Naive thymus-derived CD8-positive, alpha-beta T cell (primary cell): Measurements from ENCODE around the gene SLC25A12. TPM values are rescaled to one million over a fixed set of nuclear protein-coding genes. Genes with fewer than 3 reads are reported as not detected.
"Not testable (repeated sequence)": the region's sequence is repeated elsewhere in the genome, so short reads cannot be mapped to it uniquely, and the experiment has no call there.

Source experiments
- ATAC-seq, 2 donors: fragments of 150-1000 bp; cut with Tn5 transposase in 1 of 2; sonication (Bioruptor Pico), chemical (Tn5 transposase) in 1 of 2; 1 replicate in 1 of 2; 2 replicates in 1 of 2; pipeline ENCODE4 v1.10.0; 2021; ENCODE audit warnings: mild to moderate bottlenecking in 2 of 2, moderate library complexity in 2 of 2
- POLR2A ChIA-PET: fragments of 350-600 bp; sonication (Branson Sonifier 250); formaldehyde crosslinking; loops from one replicate; lab custom pipeline; 2021; ENCODE audit warnings: antibody characterized with exemption; lab: Charles Lee
- DNase-seq, 10 donors: peaks; one replicate each; pipeline versions ENCODE4 v3.0.0 to v3.0.0-alpha.2; 2020 to 2022
- H3K27ac Mint-ChIP-seq, 10 donors: one replicate each; pipeline ENCODE4 v1.8.0; 2020 to 2022; ENCODE audit warnings: mild to moderate bottlenecking in 10 of 10, mixed read lengths in 10 of 10, moderate library complexity in 4 of 10, inconsistent platforms in 1 of 10
- H3K27me3 Mint-ChIP-seq, 5 donors: one replicate each; pipeline ENCODE4 v1.8.0; 2021 to 2022; ENCODE audit warnings: mixed read lengths in 5 of 5
- H3K36me3 Mint-ChIP-seq, 3 donors: one replicate each; pipeline ENCODE4 v1.8.0; 2020 to 2022; ENCODE audit warnings: mixed read lengths in 3 of 3, mild to moderate bottlenecking in 2 of 3, inconsistent platforms in 1 of 3
- H3K4me1 Mint-ChIP-seq, 4 donors: one replicate each; pipeline ENCODE4 v1.8.0; 2021 to 2022; ENCODE audit warnings: mixed read lengths in 4 of 4
- H3K4me3 Mint-ChIP-seq, 10 donors: one replicate each; pipeline ENCODE4 v1.8.0; 2020 to 2022; ENCODE audit warnings: mild to moderate bottlenecking in 10 of 10, mixed read lengths in 10 of 10, moderate library complexity in 6 of 10, inconsistent platforms in 1 of 10
- H3K9me3 Mint-ChIP-seq, 9 donors: one replicate each; pipeline ENCODE4 v1.8.0; 2020 to 2022; ENCODE audit warnings: mixed read lengths in 9 of 9, mild to moderate bottlenecking in 3 of 9, inconsistent platforms in 1 of 9, moderate library complexity in 1 of 9
- polyA plus RNA-seq, 3 donors: library from polyadenylated mRNA; unstranded; fragments of 300-500 nt; fragmentation: Illumina TruSeq; gene quantifications; one replicate each; pipeline ENCODE4 v1.2.3, GENCODE V29; 2021
- total RNA-seq, 8 experiments: library from RNA in 2 of 8; stranded (reverse) in 2 of 8; gene quantifications; one replicate each; pipeline ENCODE4 v1.2.3 and lab custom pipeline; 2021 to 2026

Gene SLC25A12
- total and polyA plus RNA-seq, 5 experiments from 2014 or later: 7.9 to 16.6 (median 13.5) TPM

GRCh38 chr2:171793691-171794678 is 100.1 kb downstream of the SLC25A12 start:
- Mint-ChIP-seq H3K9me3 (no peaks in the 10 kb centered on the region), H3K36me3 (peaks cover 0 to 52% (median 25%) of the 10 kb centered on the region in 3 donors), H3K27me3 (no peaks in the 10 kb centered on the region), H3K4me1 (peaks cover 3 to 10% (median 5%) of the 10 kb centered on the region in 4 donors), H3K4me3 (no peak overlapping the region), H3K27ac (peak overlapping the region in 6 of 10 donors; percentile 14 to 73 (median 48))
- DNase-seq (no peak), ATAC-seq (no peak)
- POLR2A ChIA-PET: interaction anchor here (0.6 kb wide), 1 partner anchor 1619 kb away, joined by 3 read pairs; no protein-coding TSS in a partner anchor

GRCh38 chr2:171792886-171793580 is 101.0 kb downstream of the SLC25A12 start:
- peaks cover 3 to 7% (median 5%) of the 10 kb centered on the region in 4 donors for H3K4me1 Mint-ChIP-seq
- no peak overlapping the region for H3K4me3 Mint-ChIP-seq
- H3K27me3 Mint-ChIP-seq: no peaks in the 10 kb centered on the region
- POLR2A ChIA-PET: interaction anchor here (0.6 kb wide), 1 partner anchor 1620 kb away, joined by 3 read pairs; no protein-coding TSS in a partner anchor
- H3K9me3 Mint-ChIP-seq: no peaks in the 10 kb centered on the region
- DNase-seq (no peak), ATAC-seq (no peak)
- peak overlapping the region in 4 of 10 donors; percentile 14 to 38 (median 28) for H3K27ac Mint-ChIP-seq
- H3K36me3 Mint-ChIP-seq: peaks cover 0 to 58% (median 25%) of the 10 kb centered on the region in 3 donors

GRCh38 chr2:171792157-171792556 is 101.9 kb downstream of the SLC25A12 start:
- H3K27me3 Mint-ChIP-seq: no peaks in the 10 kb centered on the region
- H3K9me3 Mint-ChIP-seq: no peaks in the 10 kb centered on the region
- POLR2A ChIA-PET: no interaction called here
- no peak overlapping the region for H3K4me3 Mint-ChIP-seq
- peaks cover 0 to 67% (median 33%) of the 10 kb centered on the region in 3 donors for H3K36me3 Mint-ChIP-seq
- peak overlapping the region in 1 of 10 donors; percentile 31 for H3K27ac Mint-ChIP-seq
- no peak for ATAC-seq
- H3K4me1 Mint-ChIP-seq: peaks cover 3 to 7% (median 5%) of the 10 kb centered on the region in 4 donors
- DNase-seq: no peak

- peaks cover 3 to 7% (median 5%) of the 10 kb centered on the region in 4 donors for H3K4me1 Mint-ChIP-seq
- POLR2A ChIA-PET: no interaction called here
- no peaks in the 10 kb centered on the region for H3K9me3 Mint-ChIP-seq
- H3K36me3 Mint-ChIP-seq: peaks cover 0 to 75% (median 41%) of the 10 kb centered on the region in 3 donors
- H3K27ac Mint-ChIP-seq: no peak overlapping the region
- DNase-seq: no peak
- no peak overlapping the region for H3K4me3 Mint-ChIP-seq
- H3K27me3 Mint-ChIP-seq: no peaks in the 10 kb centered on the region
- ATAC-seq: no peak
Observed at GRCh38 chr2:171791361-171791760, 102.7 kb downstream of the SLC25A12 start.

- no peaks in the 10 kb centered on the region for H3K27me3 Mint-ChIP-seq
- peak overlapping the region in 2 of 10 donors; percentile 22 to 37 for H3K27ac Mint-ChIP-seq
- no peak overlapping the region for H3K4me3 Mint-ChIP-seq
- no peak for ATAC-seq
- DNase-seq: no peak
- POLR2A ChIA-PET: no interaction called here
- peaks cover 3 to 84% (median 49%) of the 10 kb centered on the region in 3 donors for H3K36me3 Mint-ChIP-seq
- H3K9me3 Mint-ChIP-seq: no peaks in the 10 kb centered on the region
- H3K4me1 Mint-ChIP-seq: peaks cover 0 to 5% (median 2%) of the 10 kb centered on the region in 4 donors
Observed at GRCh38 chr2:171789956-171790355, 104.1 kb downstream of the SLC25A12 start.

GRCh38 chr2:171788316-171788993 is 105.6 kb downstream of the SLC25A12 start:
- H3K27ac Mint-ChIP-seq: peak overlapping the region in 5 of 10 donors; percentile 30 to 56 (median 54)
- peaks cover 0 to 7% (median 0%) of the 10 kb centered on the region in 9 donors for H3K9me3 Mint-ChIP-seq
- DNase-seq (no peak), ATAC-seq (no peak)
- H3K4me3 Mint-ChIP-seq: no peak overlapping the region
- POLR2A ChIA-PET: no interaction called here
- H3K36me3 Mint-ChIP-seq: peaks cover 13 to 87% (median 54%) of the 10 kb centered on the region in 3 donors
- H3K27me3 Mint-ChIP-seq: no peaks in the 10 kb centered on the region
- no peaks in the 10 kb centered on the region for H3K4me1 Mint-ChIP-seq

GRCh38 chr2:171787333-171788072 is 106.5 kb downstream of the SLC25A12 start:
- no peak for DNase-seq
- Mint-ChIP-seq H3K9me3 (peaks cover 0 to 8% (median 0%) of the 10 kb centered on the region in 9 donors), H3K36me3 (peaks cover 19 to 86% (median 58%) of the 10 kb centered on the region in 3 donors), H3K27ac (no peak overlapping the region), H3K4me3 (no peak overlapping the region), H3K4me1 (no peaks in the 10 kb centered on the region), H3K27me3 (no peaks in the 10 kb centered on the region)
- ATAC-seq: no peak
- POLR2A ChIA-PET: no interaction called here

GRCh38 chr2:171785450-171785849 is 108.6 kb downstream of the SLC25A12 start:
- H3K4me1 Mint-ChIP-seq: no peaks in the 10 kb centered on the region
- H3K27me3 Mint-ChIP-seq: no peaks in the 10 kb centered on the region
- H3K4me3 Mint-ChIP-seq: no peak overlapping the region
- peaks cover 19 to 71% (median 59%) of the 10 kb centered on the region in 3 donors for H3K36me3 Mint-ChIP-seq
- H3K27ac Mint-ChIP-seq: no peak overlapping the region
- DNase-seq (no peak), ATAC-seq (no peak)
- POLR2A ChIA-PET: no interaction called here
- peaks cover 0 to 8% (median 0%) of the 10 kb centered on the region in 9 donors for H3K9me3 Mint-ChIP-seq

GRCh38 chr2:171778515-171778914 is 115.5 kb downstream of the SLC25A12 start:
- no peak for DNase-seq
- POLR2A ChIA-PET: no interaction called here
- no peak overlapping the region for H3K4me3 Mint-ChIP-seq
- peaks cover 12 to 41% (median 26%) of the 10 kb centered on the region in 3 donors for H3K36me3 Mint-ChIP-seq
- H3K27ac Mint-ChIP-seq: no peak overlapping the region
- peaks cover 0 to 26% (median 9%) of the 10 kb centered on the region in 9 donors for H3K9me3 Mint-ChIP-seq
- H3K4me1 Mint-ChIP-seq: no peaks in the 10 kb centered on the region
- no peak for ATAC-seq
- no peaks in the 10 kb centered on the region for H3K27me3 Mint-ChIP-seq

- H3K9me3 Mint-ChIP-seq: peaks cover 0 to 50% (median 19%) of the 10 kb centered on the region in 9 donors
- not testable (repeated sequence) for H3K27ac Mint-ChIP-seq, H3K27me3 Mint-ChIP-seq, ATAC-seq, H3K4me3 Mint-ChIP-seq, H3K4me1 Mint-ChIP-seq, DNase-seq
- POLR2A ChIA-PET: interaction anchor here (0.6 kb wide), 1 partner anchor 72 kb away, joined by 3 read pairs; no protein-coding TSS in a partner anchor
- H3K36me3 Mint-ChIP-seq: peaks cover 22 to 35% (median 25%) of the 10 kb centered on the region in 3 donors
Observed at GRCh38 chr2:171774581-171774980, 119.5 kb downstream of the SLC25A12 start.

- Mint-ChIP-seq H3K36me3 (peaks cover 19 to 32% (median 24%) of the 10 kb centered on the region in 3 donors), H3K4me3 (no peak overlapping the region), H3K27me3 (no peaks in the 10 kb centered on the region), H3K9me3 (peaks cover 0 to 36% (median 10%) of the 10 kb centered on the region in 9 donors), H3K4me1 (no peaks in the 10 kb centered on the region), H3K27ac (no peak overlapping the region)
- DNase-seq (no peak), ATAC-seq (no peak)
- POLR2A ChIA-PET: no interaction called here
Observed at GRCh38 chr2:171772373-171772772, 121.7 kb downstream of the SLC25A12 start.
